Mesendoderm (in vitro differentiated cells): ENCODE results near the gene COL20A1.

ENCODE experiments used
- DNase-seq: peaks from one replicate; pipeline ENCODE4 v3.0.0; 2013
- H2AK5ac ChIP-seq: 2 replicates; pipeline ENCODE4 v1.6.1; 2013; ENCODE audit warnings: low read length, inconsistent platforms
- H2BK120ac ChIP-seq: 2 replicates; pipeline ENCODE4 v1.6.1; 2013; ENCODE audit warnings: low read depth, mild to moderate bottlenecking, low read length, moderate library complexity, mixed read lengths
- H2BK15ac ChIP-seq: replicated peaks from 2 replicates; pipeline ENCODE4 v1.6.1; 2013; ENCODE audit warnings: low read depth, mild to moderate bottlenecking, moderate library complexity
- H2BK5ac ChIP-seq: 2 replicates; pipeline ENCODE4 v1.6.1; 2013; ENCODE audit warnings: low read length, inconsistent platforms
- H3K18ac ChIP-seq: 2 replicates; pipeline ENCODE4 v1.6.1; 2013; ENCODE audit warnings: mild to moderate bottlenecking, low read length, mixed read lengths
- H3K23ac ChIP-seq: one replicate; pipeline ENCODE4 v1.6.1; 2013; ENCODE audit warnings: low read length
- H3K27ac ChIP-seq: 2 replicates; pipeline ENCODE4 v1.5.1; 2013; ENCODE audit warnings: low read depth, mild to moderate bottlenecking, inconsistent platforms, low read length, moderate library complexity
- H3K27me3 ChIP-seq: 2 replicates; pipeline ENCODE4 v1.6.1; 2013; ENCODE audit warnings: low read length, control low read depth, mild to moderate bottlenecking, inconsistent platforms; ENCODE audit not compliant: insufficient read depth, poor library complexity
- H3K36me3 ChIP-seq: 2 replicates; pipeline ENCODE4 v1.6.1; 2013; ENCODE audit warnings: low read length, inconsistent platforms; ENCODE audit not compliant: control insufficient read depth, insufficient read depth
- H3K4ac ChIP-seq: one replicate; pipeline ENCODE4 v1.6.1; 2013; ENCODE audit warnings: low read depth, mild to moderate bottlenecking, low read length, moderate library complexity
- H3K4me1 ChIP-seq: 2 replicates; pipeline ENCODE4 v1.6.1; 2013; ENCODE audit warnings: low read depth, low read length, inconsistent platforms; ENCODE audit not compliant: control insufficient read depth
- H3K4me2 ChIP-seq: 2 replicates; pipeline ENCODE4 v1.6.1; 2013; ENCODE audit warnings: low read length
- H3K4me3 ChIP-seq: 2 replicates; pipeline ENCODE4 v1.5.1; 2013; ENCODE audit warnings: mild to moderate bottlenecking, low read length
- H3K56ac ChIP-seq: one replicate; pipeline ENCODE4 v1.6.1; 2013; ENCODE audit warnings: low read length
- H3K79me1 ChIP-seq: 2 replicates; pipeline ENCODE4 v1.6.1; 2013; ENCODE audit warnings: low read length, inconsistent platforms
- H3K79me2 ChIP-seq: 2 replicates; pipeline ENCODE4 v1.6.1; 2013; ENCODE audit warnings: mild to moderate bottlenecking, low read length; ENCODE audit not compliant: control insufficient read depth, insufficient read depth
- H3K9ac ChIP-seq: 2 replicates; pipeline ENCODE4 v1.6.1; 2013; ENCODE audit warnings: low read length, inconsistent platforms
- H4K5ac ChIP-seq: one replicate; pipeline ENCODE4 v1.6.1; 2013; ENCODE audit warnings: low read length
- H4K8ac ChIP-seq: one replicate; pipeline ENCODE4 v1.6.1; 2013; ENCODE audit warnings: low read depth, mild to moderate bottlenecking, control low read depth, low read length, moderate library complexity
- WGBS: extraction: QIAGEN DNeasy Blood & Tissue Kit; methylation state at CpG from one replicate; pipeline ENCODE4 v1.1.7; 2013; ENCODE audit warnings: low lambda C conversion rate, missing lambda C conversion rate; ENCODE audit not compliant: insufficient coverage; ENCODE audit errors: extremely low coverage; 5-methylcytosine and 5-hydroxymethylcytosine counted together

COL20A1 gene

DNA sequence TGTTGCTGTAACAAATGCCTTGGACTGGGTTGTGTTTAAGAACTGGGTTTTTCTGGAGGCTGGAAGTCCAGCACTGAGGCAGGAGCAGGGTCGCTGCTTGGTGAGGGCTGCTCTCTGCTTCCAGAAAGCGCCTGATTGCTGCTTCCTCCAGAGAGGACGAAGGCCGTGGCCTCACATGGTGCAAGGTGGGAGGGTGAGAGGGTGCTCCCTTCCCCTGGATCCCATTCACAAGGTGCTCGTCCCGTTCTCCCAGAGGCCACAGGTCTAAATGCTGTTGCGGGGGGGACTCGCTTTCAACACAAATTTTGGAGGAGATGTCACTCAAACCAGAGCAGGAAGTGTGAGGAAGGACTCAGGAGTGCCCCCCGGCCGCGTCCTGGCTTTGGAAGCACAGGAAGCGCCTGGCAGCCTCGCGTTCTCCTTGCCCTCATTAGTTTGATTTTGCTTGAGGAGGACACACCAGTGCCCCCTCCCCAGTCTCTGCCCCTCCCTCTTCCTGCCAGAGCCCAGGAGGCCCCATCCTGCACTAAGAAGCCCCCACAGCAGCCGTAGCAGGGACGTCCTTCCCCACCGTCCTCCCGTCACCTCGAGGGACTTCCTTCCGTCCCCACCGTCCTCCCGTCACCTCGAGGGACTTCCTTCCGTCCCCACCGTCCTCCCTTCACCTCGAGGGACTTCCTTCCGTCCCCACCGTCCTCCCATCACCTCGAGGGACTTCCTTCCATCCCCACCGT, 31.0 kb upstream of the COL20A1 start:
- Histone ChIP-seq H3K4me3 (no peak overlapping the region), H2BK120ac (no peak overlapping the region), H2AK5ac (no peak overlapping the region), H3K36me3 (no peaks in the 10 kb centered on the region), H4K8ac (no peak overlapping the region), H3K18ac (no peak overlapping the region), H2BK15ac (no peak overlapping the region), H3K27me3 (no peaks in the 10 kb centered on the region), H3K56ac (no peak overlapping the region), H3K4ac (no peak overlapping the region), H3K79me1 (no peaks in the 10 kb centered on the region), H3K9ac (no peak overlapping the region), H2BK5ac (no peak overlapping the region), H3K4me2 (no peak overlapping the region), H3K23ac (no peak overlapping the region), H3K27ac (no peak overlapping the region), H3K79me2 (no peaks in the 10 kb centered on the region), H3K4me1 (no peaks in the 10 kb centered on the region), H4K5ac (no peak overlapping the region)
- no CpG with 5 or more reads among the region's 30 CpGs for WGBS
- DNase-seq, result no peak

GRCh38 chr20:63262836-63263235, 30.1 kb upstream of the COL20A1 start:
- no peaks in the 10 kb centered on the region for H3K36me3 ChIP-seq
- H2BK5ac ChIP-seq, result no peak overlapping the region
- H3K27me3 ChIP-seq, result no peaks in the 10 kb centered on the region
- no peaks in the 10 kb centered on the region for H3K79me2 ChIP-seq
- no peak overlapping the region for H3K4me2 ChIP-seq
- H3K18ac ChIP-seq, result no peak overlapping the region
- no peak overlapping the region for H2AK5ac ChIP-seq
- no peak overlapping the region for H4K8ac ChIP-seq
- no peak overlapping the region for H2BK120ac ChIP-seq
- DNase-seq, result no peak
- H3K27ac ChIP-seq, result no peak overlapping the region
- H4K5ac ChIP-seq, result no peak overlapping the region
- H3K4me1 ChIP-seq, result no peaks in the 10 kb centered on the region
- no peak overlapping the region for H3K56ac ChIP-seq
- H3K4me3 ChIP-seq, result no peak overlapping the region
- H3K79me1 ChIP-seq, result no peaks in the 10 kb centered on the region
- WGBS, result no CpG with 5 or more reads among the region's 9 CpGs
- H3K9ac ChIP-seq, result no peak overlapping the region
- H3K23ac ChIP-seq, result no peak overlapping the region
- no peak overlapping the region for H2BK15ac ChIP-seq
- H3K4ac ChIP-seq, result no peak overlapping the region

DNA sequence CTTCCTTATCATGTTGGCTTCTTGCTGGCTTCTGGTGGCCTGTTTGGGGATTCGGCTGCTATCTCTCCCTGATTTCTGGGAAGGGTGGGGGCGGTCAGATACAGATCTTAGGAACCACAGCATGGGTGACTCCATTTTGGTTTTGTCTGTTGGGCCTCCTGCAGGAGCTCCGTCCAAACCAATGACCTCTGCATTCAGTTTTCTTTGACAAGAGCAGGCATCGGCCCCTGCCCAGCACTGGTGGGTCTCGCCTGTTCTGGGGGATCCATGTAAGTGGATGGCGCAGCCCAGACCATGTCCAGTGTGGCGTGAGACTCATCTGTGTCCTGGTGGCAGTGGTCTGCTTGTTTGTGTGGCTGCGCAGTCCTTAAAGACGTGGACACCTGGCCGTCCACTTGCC, 29.0 kb upstream of the COL20A1 start:
- no peak overlapping the region for H3K4me3 ChIP-seq
- H3K79me2 ChIP-seq, result no peaks in the 10 kb centered on the region
- no peak overlapping the region for H4K5ac ChIP-seq
- H3K9ac ChIP-seq, result no peak overlapping the region
- H3K79me1 ChIP-seq, result no peaks in the 10 kb centered on the region
- no CpG with 5 or more reads among the region's 10 CpGs for WGBS
- no peak overlapping the region for H4K8ac ChIP-seq
- DNase-seq, result no peak
- no peak overlapping the region for H3K4ac ChIP-seq
- H3K27ac ChIP-seq, result no peak overlapping the region
- no peak overlapping the region for H3K4me2 ChIP-seq
- H2BK5ac ChIP-seq, result no peak overlapping the region
- H2AK5ac ChIP-seq, result no peak overlapping the region
- no peaks in the 10 kb centered on the region for H3K4me1 ChIP-seq
- no peak overlapping the region for H2BK15ac ChIP-seq
- H2BK120ac ChIP-seq, result no peak overlapping the region
- H3K56ac ChIP-seq, result no peak overlapping the region
- H3K27me3 ChIP-seq, result no peaks in the 10 kb centered on the region
- no peak overlapping the region for H3K23ac ChIP-seq
- H3K18ac ChIP-seq, result no peak overlapping the region
- no peaks in the 10 kb centered on the region for H3K36me3 ChIP-seq

GRCh38 chr20:63264519-63264918, 28.5 kb upstream of the COL20A1 start:
- no peak overlapping the region for H2BK5ac ChIP-seq
- no peak overlapping the region for H3K27ac ChIP-seq

DNA sequence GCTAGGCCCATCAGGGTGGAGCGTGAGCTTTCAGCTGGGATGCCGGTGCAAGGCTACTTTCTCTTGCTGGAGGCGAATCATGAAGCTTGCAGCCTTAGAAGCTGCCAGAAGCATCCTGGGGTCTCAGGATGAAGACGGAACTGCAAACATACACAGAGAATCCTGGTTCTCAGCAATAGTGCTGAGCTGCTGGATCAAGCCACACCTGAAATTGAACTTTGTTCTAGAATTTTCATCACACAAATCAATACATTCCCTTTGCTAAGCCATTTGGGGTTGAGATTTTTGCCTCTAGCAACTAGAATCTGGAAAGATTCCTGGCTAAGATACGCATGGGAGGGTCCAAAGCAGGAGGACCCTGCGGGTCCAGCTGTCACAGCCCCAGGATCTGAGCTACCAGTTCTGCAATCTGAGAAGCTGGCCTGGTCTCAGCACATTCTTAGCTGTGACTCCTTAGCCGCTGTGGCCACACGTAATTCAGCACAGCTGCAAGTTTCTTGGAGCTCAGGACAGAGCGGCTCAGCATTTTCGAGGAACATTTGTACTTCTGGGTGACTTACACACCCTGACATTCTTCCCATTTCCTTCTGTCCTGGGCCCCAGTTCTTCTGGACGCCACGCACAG, 27.0 kb upstream of the COL20A1 start:
- no peak overlapping the region for H4K8ac ChIP-seq
- H3K4me3 ChIP-seq, result no peak overlapping the region
- H4K5ac ChIP-seq, result no peak overlapping the region
- no peaks in the 10 kb centered on the region for H3K79me2 ChIP-seq
- no peak overlapping the region for H3K4ac ChIP-seq
- H2BK5ac ChIP-seq, result no peak overlapping the region
- H3K18ac ChIP-seq, result no peak overlapping the region
- no peak overlapping the region for H3K56ac ChIP-seq
- H3K4me1 ChIP-seq, result no peaks in the 10 kb centered on the region
- H3K36me3 ChIP-seq, result no peaks in the 10 kb centered on the region
- no peaks in the 10 kb centered on the region for H3K27me3 ChIP-seq
- H3K23ac ChIP-seq, result no peak overlapping the region
- H3K9ac ChIP-seq, result no peak overlapping the region
- H2AK5ac ChIP-seq, result no peak overlapping the region
- no peak overlapping the region for H2BK120ac ChIP-seq
- no peaks in the 10 kb centered on the region for H3K79me1 ChIP-seq
- no peak for DNase-seq
- no peak overlapping the region for H3K27ac ChIP-seq
- WGBS, result no CpG with 5 or more reads among the region's 12 CpGs
- no peak overlapping the region for H3K4me2 ChIP-seq
- H2BK15ac ChIP-seq, result no peak overlapping the region

More at GRCh38 chr20:63264519-63264918, 28.5 kb upstream of the COL20A1 start:
- WGBS, result no CpG with 5 or more reads among the region's 14 CpGs
- Histone ChIP-seq H3K4me3 (no peak overlapping the region), H4K5ac (no peak overlapping the region), H3K23ac (no peak overlapping the region), H3K79me2 (no peaks in the 10 kb centered on the region), H2AK5ac (no peak overlapping the region), H3K36me3 (no peaks in the 10 kb centered on the region), H3K4me1 (no peaks in the 10 kb centered on the region), H4K8ac (no peak overlapping the region), H3K4ac (no peak overlapping the region), H3K56ac (no peak overlapping the region), H2BK15ac (no peak overlapping the region), H3K9ac (no peak overlapping the region), H2BK120ac (no peak overlapping the region), H3K27me3 (no peaks in the 10 kb centered on the region), H3K79me1 (no peaks in the 10 kb centered on the region), H3K18ac (no peak overlapping the region), H3K4me2 (no peak overlapping the region)
- no peak for DNase-seq
